OCI-LY7 (cell line): ENCODE measurements around the gene CDH22.

ENCODE experiments used
- CTCF ChIP-seq: fragments of 200-600 bp; sonication (generic); conservative IDR thresholded peaks from 2 replicates; pipeline ENCODE4 v1.5.1; 2014; ENCODE audit warnings: mild to moderate bottlenecking, antibody characterized with exemption, low read length, moderate library complexity, mixed read lengths
- EZH2phosphoT487 ChIP-seq: fragments of 200-600 bp; sonication (generic); IDR thresholded peaks from 2 replicates; pipeline ENCODE4 v1.6.1; 2018; ENCODE audit warnings: low read depth, borderline replicate concordance, mild to moderate bottlenecking, mixed run types, antibody characterized with exemption, low read length, moderate library complexity, mixed read lengths

GRCh38 chr20:46352370-46352938 is 44.2 kb upstream of the CDH22 start:
- TF ChIP-seq CTCF (no peak), EZH2phosphoT487 (no peak)
